ENCODE results near the gene TRPM1. TPM values are rescaled to one million over a fixed set of nuclear protein-coding genes. Genes with fewer than 3 reads are reported as not detected.

The TRPM1 gene
- polyA plus RNA-seq, 1 donor, result not detected

DNA sequence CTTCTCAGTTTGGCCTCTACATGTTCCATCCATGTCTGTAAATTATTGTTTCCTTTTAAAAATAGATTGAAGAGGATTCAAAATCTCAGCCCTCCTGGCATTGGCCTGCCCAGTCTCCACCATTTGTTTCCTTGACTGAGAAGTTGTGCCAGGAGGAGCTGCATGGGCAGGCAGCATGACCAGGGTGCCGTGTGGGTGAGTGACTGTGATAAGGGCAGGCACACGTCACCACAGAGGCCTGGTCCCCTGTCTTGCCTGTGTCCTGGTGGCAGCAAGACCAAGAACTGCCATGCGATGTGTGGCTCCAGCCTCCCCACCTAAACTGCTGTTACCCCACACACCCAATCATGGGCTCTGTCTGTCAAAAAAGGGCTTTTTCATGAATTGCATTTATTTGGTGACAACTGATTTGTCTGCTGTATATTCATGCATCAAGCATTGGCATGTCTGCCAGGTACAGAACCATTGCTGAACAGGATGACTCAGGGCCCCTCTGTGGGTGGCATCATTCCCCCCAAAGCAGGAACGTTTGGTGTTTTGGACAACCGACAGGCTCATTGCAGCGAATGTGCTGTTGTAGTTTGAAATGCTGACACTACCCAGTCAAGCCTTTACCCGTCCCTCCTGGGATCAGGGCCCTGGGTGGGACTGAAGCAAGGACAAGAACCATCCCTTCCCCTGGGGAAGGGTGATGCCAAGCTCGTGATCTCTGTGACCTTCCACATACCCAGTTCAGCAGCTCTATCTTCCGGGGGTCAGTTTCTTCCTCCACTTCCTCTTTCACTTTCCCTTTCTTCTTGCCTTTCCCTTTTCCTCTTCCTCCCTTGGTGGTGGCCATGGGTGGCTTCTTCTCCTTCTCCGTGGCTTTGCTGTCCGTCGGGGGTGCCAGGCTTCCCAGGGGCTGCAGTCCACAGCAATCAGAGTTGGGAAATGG lies 51.6 kb downstream of the TRPM1 start:
- no peaks in the 10 kb centered on the region for H3K27me3 ChIP-seq (ENCODE audit: control insufficient read depth, insufficient read depth, low read length)
- no peak for DNase-seq
- no peaks in the 10 kb centered on the region for H3K9me3 ChIP-seq (ENCODE audit: control insufficient read depth, low read depth, low read length)
- H3K36me3 ChIP-seq (ENCODE audit: control insufficient read depth, insufficient read depth, low read length), result no peaks in the 10 kb centered on the region
- no peak overlapping the region for H3K4me3 ChIP-seq (ENCODE audit: low read length)
- no peak overlapping the region for H3K27ac ChIP-seq (ENCODE audit: low read length)
- WGBS (ENCODE audit: insufficient coverage, low lambda C conversion rate), result no CpG with 5 or more reads among the region's 12 CpGs
- H3K4me1 ChIP-seq (ENCODE audit: control insufficient read depth, insufficient read depth, low read length), result no peaks in the 10 kb centered on the region

DNA sequence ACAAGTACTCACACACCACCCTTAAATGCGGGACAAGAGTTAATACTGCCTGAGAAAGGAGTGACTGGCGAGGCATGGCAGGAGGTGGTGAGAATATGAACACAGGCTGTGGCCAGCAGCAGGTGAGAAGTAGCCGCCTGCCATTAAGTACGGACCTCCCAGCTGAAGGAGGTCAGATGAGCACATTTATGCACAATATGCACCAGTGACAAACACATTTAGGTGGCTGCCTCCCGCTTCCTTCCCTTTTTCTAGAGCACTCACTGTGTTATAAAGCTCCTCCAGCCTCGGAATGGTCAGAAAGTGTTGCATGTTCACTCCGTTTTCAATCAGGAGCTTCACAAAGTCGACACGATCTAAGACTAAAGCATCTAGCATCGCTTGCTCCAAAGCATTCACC lies 52.4 kb downstream of the TRPM1 start:
- Histone ChIP-seq H3K9me3 (ENCODE audit: control insufficient read depth, low read depth, low read length) (no peaks in the 10 kb centered on the region), H3K36me3 (ENCODE audit: control insufficient read depth, insufficient read depth, low read length) (no peaks in the 10 kb centered on the region), H3K4me3 (ENCODE audit: low read length) (no peak overlapping the region), H3K4me1 (ENCODE audit: control insufficient read depth, insufficient read depth, low read length) (no peaks in the 10 kb centered on the region), H3K27me3 (ENCODE audit: control insufficient read depth, insufficient read depth, low read length) (no peaks in the 10 kb centered on the region), H3K27ac (ENCODE audit: low read length) (no peak overlapping the region)
- WGBS (ENCODE audit: insufficient coverage, low lambda C conversion rate), result no CpG with 5 or more reads among the region's 10 CpGs
- no peak for DNase-seq

DNA sequence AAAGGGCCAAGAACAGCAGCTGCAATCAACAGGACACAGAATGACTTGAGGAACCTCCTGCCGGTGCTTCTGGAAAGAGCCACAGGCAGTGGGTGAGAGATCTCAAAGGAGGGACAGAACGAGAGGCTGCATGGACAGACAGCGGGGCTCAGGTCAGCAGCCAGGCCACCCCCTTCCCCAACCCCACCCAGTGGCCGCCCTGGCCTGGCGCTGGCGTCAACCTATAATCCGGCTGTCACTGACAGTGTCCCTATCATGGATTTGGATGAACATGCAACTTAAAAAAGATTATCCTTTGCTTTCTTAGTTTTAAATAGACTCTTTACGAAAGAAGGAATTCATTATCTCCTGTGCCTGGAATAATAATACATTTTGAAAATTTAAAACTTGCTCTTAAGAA lies 54.1 kb downstream of the TRPM1 start:
- Histone ChIP-seq H3K4me1 (ENCODE audit: control insufficient read depth, insufficient read depth, low read length) (no peaks in the 10 kb centered on the region), H3K27ac (ENCODE audit: low read length) (no peak overlapping the region), H3K4me3 (ENCODE audit: low read length) (no peak overlapping the region), H3K27me3 (ENCODE audit: control insufficient read depth, insufficient read depth, low read length) (no peaks in the 10 kb centered on the region), H3K36me3 (ENCODE audit: control insufficient read depth, insufficient read depth, low read length) (no peaks in the 10 kb centered on the region), H3K9me3 (ENCODE audit: control insufficient read depth, low read depth, low read length) (no peaks in the 10 kb centered on the region)
- 100% methylated on average over 3 of the region's 8 CpGs for WGBS (ENCODE audit: insufficient coverage, low lambda C conversion rate)
- no peak for DNase-seq

DNA sequence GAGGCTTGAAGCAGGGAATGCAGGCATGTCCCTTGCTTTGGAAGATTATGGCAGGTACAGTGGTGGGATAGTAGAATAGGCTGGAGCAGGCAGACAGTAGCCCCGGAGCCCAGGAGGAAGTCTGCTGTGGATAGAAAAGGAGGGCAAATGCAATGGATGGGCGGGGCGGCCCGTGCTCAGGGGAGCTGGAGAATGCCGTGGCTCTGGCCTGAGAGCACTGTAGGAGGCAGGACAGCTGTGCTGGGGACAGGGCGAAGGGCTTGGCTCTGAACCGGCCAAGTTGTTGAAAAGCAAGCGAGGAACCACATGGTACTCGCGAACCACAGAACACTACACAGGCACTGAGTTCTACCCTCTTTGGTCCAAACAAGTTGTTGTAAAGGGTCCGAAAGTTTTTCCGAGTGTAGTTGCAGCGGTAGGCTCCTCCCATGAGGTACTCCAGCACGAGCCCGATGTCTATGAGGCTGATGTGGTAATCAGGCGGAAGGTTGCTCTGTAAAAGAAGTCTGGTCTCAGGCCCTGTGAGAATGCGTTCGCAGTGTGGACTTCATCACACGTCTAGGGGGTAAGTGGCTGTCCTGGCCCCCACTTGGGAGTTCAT lies 54.7 kb downstream of the TRPM1 start:
- Histone ChIP-seq H3K9me3 (ENCODE audit: control insufficient read depth, low read depth, low read length) (no peaks in the 10 kb centered on the region), H3K27me3 (ENCODE audit: control insufficient read depth, insufficient read depth, low read length) (no peaks in the 10 kb centered on the region), H3K4me3 (ENCODE audit: low read length) (no peak overlapping the region), H3K4me1 (ENCODE audit: control insufficient read depth, insufficient read depth, low read length) (no peaks in the 10 kb centered on the region), H3K36me3 (ENCODE audit: control insufficient read depth, insufficient read depth, low read length) (no peaks in the 10 kb centered on the region), H3K27ac (ENCODE audit: low read length) (no peak overlapping the region)
- no peak for DNase-seq
- WGBS (ENCODE audit: insufficient coverage, low lambda C conversion rate), result 100% methylated on average over 1 of the region's 19 CpGs

DNA sequence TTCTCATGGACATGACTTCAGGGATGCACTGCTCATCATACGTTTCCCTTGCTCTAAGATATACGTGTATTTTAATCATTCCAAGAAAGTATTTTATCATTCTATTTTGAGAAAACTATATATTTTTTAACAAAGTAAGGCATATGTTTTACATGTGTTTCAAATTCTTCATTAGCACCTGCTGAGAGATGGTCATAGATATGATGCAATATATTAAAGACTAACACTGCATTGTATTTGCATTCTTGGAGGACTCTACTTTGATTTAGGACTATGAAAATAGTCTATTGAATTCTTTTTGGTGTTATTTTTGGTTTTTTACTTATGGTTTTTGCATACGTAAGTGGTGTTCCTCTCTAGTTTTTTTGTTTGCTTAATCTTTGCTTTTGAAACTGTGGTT lies 55.9 kb downstream of the TRPM1 start:
- H3K27me3 ChIP-seq (ENCODE audit: control insufficient read depth, insufficient read depth, low read length), result no peaks in the 10 kb centered on the region
- H3K4me3 ChIP-seq (ENCODE audit: low read length), result no peak overlapping the region
- H3K9me3 ChIP-seq (ENCODE audit: control insufficient read depth, low read depth, low read length), result no peaks in the 10 kb centered on the region
- 100% methylated on average over 3 of the region's 3 CpGs for WGBS (ENCODE audit: insufficient coverage, low lambda C conversion rate)
- no peak overlapping the region for H3K27ac ChIP-seq (ENCODE audit: low read length)
- no peak for DNase-seq
- no peaks in the 10 kb centered on the region for H3K4me1 ChIP-seq (ENCODE audit: control insufficient read depth, insufficient read depth, low read length)
- no peaks in the 10 kb centered on the region for H3K36me3 ChIP-seq (ENCODE audit: control insufficient read depth, insufficient read depth, low read length)

DNA sequence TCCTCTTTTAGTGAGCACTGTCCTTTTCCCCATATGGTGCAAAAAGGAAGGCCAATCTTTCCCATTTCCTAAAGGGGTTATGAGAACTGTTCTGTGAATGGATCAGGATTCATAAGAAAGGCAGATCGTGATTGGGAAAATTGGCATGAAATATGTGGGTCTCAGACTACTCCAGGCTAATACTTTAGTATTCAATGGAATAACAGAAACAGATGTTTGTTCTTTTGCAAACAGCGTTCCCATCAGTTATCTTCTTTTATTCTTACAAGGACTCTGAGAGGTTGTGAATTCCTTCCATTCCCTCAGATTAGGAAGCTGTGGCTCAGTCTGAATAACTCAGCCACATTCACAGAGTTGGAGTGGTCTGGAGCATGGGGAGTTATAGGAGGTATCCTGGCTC lies 58.8 kb downstream of the TRPM1 start:
- no peak for DNase-seq
- whole genome bisulfite sequencing (ENCODE audit: insufficient coverage, low lambda C conversion rate), result no CpG with 5 or more reads among the region's 2 CpGs

DNA sequence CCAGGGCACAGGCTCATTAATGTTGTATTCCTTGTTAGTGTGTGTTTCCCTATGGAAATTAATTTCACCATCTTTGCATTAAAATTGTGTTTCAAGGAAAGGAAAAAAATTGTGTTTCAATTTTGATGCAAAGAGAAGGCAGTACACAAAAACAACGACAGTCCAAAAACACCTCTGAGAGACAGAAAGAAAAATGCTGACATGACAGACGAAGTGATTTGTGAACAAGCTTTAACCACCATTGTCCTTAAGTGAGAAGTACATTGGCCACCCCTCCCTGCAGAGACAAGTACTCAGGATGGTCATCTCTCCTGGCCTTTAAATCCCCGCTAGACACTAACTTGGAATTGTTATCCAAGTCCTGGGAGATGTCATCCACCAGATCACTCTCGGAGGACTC lies 59.9 kb downstream of the TRPM1 start:
- Histone ChIP-seq H3K4me3 (ENCODE audit: low read length) (no peak overlapping the region), H3K27me3 (ENCODE audit: control insufficient read depth, insufficient read depth, low read length) (no peaks in the 10 kb centered on the region), H3K36me3 (ENCODE audit: control insufficient read depth, insufficient read depth, low read length) (no peaks in the 10 kb centered on the region), H3K27ac (ENCODE audit: low read length) (no peak overlapping the region), H3K4me1 (ENCODE audit: control insufficient read depth, insufficient read depth, low read length) (no peaks in the 10 kb centered on the region), H3K9me3 (ENCODE audit: control insufficient read depth, low read depth, low read length) (no peaks in the 10 kb centered on the region)
- DNase-seq, result no peak
- no CpG with 5 or more reads among the region's 4 CpGs for WGBS (ENCODE audit: insufficient coverage, low lambda C conversion rate)

More for the DNA sequence above, 58.8 kb downstream of the TRPM1 start:
- H3K36me3 ChIP-seq (ENCODE audit: control insufficient read depth, insufficient read depth, low read length), result no peaks in the 10 kb centered on the region
- no peaks in the 10 kb centered on the region for H3K4me1 ChIP-seq (ENCODE audit: control insufficient read depth, insufficient read depth, low read length)
- no peaks in the 10 kb centered on the region for H3K27me3 ChIP-seq (ENCODE audit: control insufficient read depth, insufficient read depth, low read length)
- H3K4me3 ChIP-seq (ENCODE audit: low read length), result no peak overlapping the region
- no peaks in the 10 kb centered on the region for H3K9me3 ChIP-seq (ENCODE audit: control insufficient read depth, low read depth, low read length)
- no peak overlapping the region for H3K27ac ChIP-seq (ENCODE audit: low read length)

DNA sequence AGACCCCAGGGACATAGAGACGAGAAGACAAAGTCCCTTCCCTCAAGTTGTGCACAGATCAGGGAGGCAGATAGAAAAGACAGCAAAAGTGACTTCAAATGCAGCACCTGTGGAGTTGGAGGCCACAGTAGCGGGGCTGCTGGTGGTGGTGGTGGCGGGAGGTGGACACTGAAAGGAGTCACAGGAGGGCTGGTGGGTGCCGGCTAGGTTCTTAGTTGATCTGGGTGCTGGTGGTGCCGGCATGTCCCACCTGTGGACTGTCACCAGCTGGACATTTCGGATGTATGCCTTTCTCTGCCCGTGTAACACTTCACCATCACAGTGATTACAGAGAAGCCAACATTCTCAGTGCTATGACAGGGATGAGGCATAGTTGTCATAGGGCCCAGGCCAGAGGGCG lies 60.9 kb downstream of the TRPM1 start:
- Histone ChIP-seq H3K4me1 (ENCODE audit: control insufficient read depth, insufficient read depth, low read length) (no peaks in the 10 kb centered on the region), H3K27me3 (ENCODE audit: control insufficient read depth, insufficient read depth, low read length) (no peaks in the 10 kb centered on the region), H3K36me3 (ENCODE audit: control insufficient read depth, insufficient read depth, low read length) (no peaks in the 10 kb centered on the region), H3K9me3 (ENCODE audit: control insufficient read depth, low read depth, low read length) (no peaks in the 10 kb centered on the region), H3K4me3 (ENCODE audit: low read length) (no peak overlapping the region), H3K27ac (ENCODE audit: low read length) (no peak overlapping the region)
- WGBS (ENCODE audit: insufficient coverage, low lambda C conversion rate), result 100% methylated on average over 1 of the region's 8 CpGs
- DNase-seq, result no peak

DNA sequence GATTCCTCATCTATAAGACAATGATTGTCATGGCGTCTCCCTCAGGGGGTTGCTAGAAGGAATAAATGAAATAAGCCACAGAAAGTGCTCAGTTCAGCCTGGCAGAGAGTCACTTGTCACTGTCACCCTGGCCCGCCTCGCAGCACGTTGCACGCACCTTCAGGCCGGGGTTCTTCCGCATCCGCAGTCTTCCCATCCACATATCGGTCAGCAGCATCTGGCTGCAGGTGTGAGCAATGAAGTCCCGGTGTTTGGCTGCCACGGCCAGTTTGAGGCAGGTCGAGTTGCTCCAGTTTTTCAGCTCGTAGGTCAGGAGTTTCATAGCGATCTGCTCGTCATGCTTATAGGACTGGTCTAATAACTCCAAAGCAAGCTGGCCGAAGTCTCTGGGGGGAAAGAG lies 61.6 kb downstream of the TRPM1 start:
- H3K4me1 ChIP-seq (ENCODE audit: control insufficient read depth, insufficient read depth, low read length), result no peaks in the 10 kb centered on the region
- no peak overlapping the region for H3K4me3 ChIP-seq (ENCODE audit: low read length)
- 50% methylated on average over 1 of the region's 16 CpGs for whole genome bisulfite sequencing (ENCODE audit: insufficient coverage, low lambda C conversion rate)
- H3K36me3 ChIP-seq (ENCODE audit: control insufficient read depth, insufficient read depth, low read length), result no peaks in the 10 kb centered on the region
- H3K27ac ChIP-seq (ENCODE audit: low read length), result no peak overlapping the region
- H3K9me3 ChIP-seq (ENCODE audit: control insufficient read depth, low read depth, low read length), result no peaks in the 10 kb centered on the region
- no peaks in the 10 kb centered on the region for H3K27me3 ChIP-seq (ENCODE audit: control insufficient read depth, insufficient read depth, low read length)
- no peak for DNase-seq

DNA sequence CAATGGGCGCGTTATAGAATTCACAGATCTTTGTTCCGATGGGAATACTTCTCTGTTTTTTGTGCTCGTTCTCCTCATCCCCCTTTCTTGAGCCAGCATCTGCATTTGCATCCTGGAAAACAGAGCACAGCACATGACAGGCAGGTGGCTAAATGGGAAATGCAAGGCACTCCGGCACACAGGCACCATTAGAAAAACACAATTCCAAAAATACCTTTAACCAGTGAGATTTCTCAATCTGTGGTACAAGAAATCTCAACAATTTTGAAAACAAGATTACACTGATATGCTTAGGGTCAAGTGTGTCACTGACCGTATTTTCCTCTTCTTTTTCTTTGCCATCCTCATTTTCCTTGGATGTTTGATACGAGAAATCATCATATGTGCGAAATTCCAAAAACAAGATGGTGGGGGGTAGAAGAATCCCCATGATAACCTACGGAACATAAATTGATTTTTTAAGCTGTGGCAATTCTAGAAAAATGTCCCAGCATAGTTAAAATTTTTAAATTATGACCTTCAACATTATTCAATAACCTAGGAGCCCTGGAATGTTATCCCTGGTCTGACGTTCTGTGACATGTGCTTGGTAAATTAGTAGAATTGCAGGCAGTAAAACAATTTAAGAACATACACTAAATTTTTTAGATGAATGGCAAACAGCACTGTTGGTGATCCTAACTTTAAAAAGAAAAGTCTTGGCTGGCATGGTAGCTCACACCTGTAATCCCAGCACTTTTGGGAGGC lies 63.6 kb downstream of the TRPM1 start:
- Histone ChIP-seq H3K4me1 (ENCODE audit: control insufficient read depth, insufficient read depth, low read length) (no peaks in the 10 kb centered on the region), H3K27ac (ENCODE audit: low read length) (no peak overlapping the region), H3K4me3 (ENCODE audit: low read length) (no peak overlapping the region), H3K9me3 (ENCODE audit: control insufficient read depth, low read depth, low read length) (no peaks in the 10 kb centered on the region), H3K27me3 (ENCODE audit: control insufficient read depth, insufficient read depth, low read length) (no peaks in the 10 kb centered on the region), H3K36me3 (ENCODE audit: control insufficient read depth, insufficient read depth, low read length) (no peaks in the 10 kb centered on the region)
- DNase-seq, result no peak
- 77% methylated on average over 6 of the region's 10 CpGs for WGBS (ENCODE audit: insufficient coverage, low lambda C conversion rate)
